HepG2 (cell line): Measurements from ENCODE around the gene CYP19A1. TPM values are rescaled to one million over a fixed set of nuclear protein-coding genes. Genes with fewer than 3 reads are reported as not detected.

Experiments
- ATF7-NPFF ChIP-seq: sonication (generic); formaldehyde crosslinking; IDR thresholded peaks from 2 replicates; pipeline ENCODE4 v1.8.1; 2023; ENCODE audit warnings: mild to moderate bottlenecking, low read depth, missing genetic modification reagents, moderate library complexity
- CSRNP2 ChIP-seq: sonication (generic); formaldehyde crosslinking; conservative IDR thresholded peaks from 2 replicates; pipeline ENCODE4 v1.8.0; 2022; ENCODE audit warnings: low read depth, missing genetic modification reagents
- FOXK1 ChIP-seq: sonication (generic); formaldehyde crosslinking; IDR thresholded peaks from 2 replicates; pipeline ENCODE4 v1.4.0; 2020; ENCODE audit warnings: low read depth, missing genetic modification reagents, borderline replicate concordance
- MZF1 ChIP-seq: sonication (generic); formaldehyde crosslinking; IDR thresholded peaks from 2 replicates; pipeline ENCODE4 v1.8.1; 2023; ENCODE audit warnings: mild to moderate bottlenecking, missing genetic modification reagents, borderline replicate concordance
- NFE2L2 ChIP-seq: fragments of 150-350 bp; IDR thresholded peaks from 2 replicates; pipeline ENCODE4 v1.6.1; 2014; ENCODE audit warnings: low read length
- PAX8 ChIP-seq: sonication (generic); formaldehyde crosslinking; IDR thresholded peaks from 2 replicates; pipeline ENCODE4 v1.8.0; 2022; ENCODE audit warnings: mild to moderate bottlenecking, missing genetic modification reagents, borderline replicate concordance
- PCBP1 ChIP-seq: fragments of 200-400 bp; formaldehyde crosslinking; IDR thresholded peaks from 2 replicates; pipeline ENCODE4 v1.6.1; 2017; ENCODE audit warnings: mild to moderate bottlenecking, low read depth, low read length, borderline replicate concordance
- REL ChIP-seq: sonication (generic); formaldehyde crosslinking; conservative IDR thresholded peaks from 2 replicates; pipeline ENCODE4 v1.8.0; 2022; ENCODE audit warnings: mild to moderate bottlenecking, missing genetic modification reagents, moderate library complexity
- RXRA ChIP-seq: sonication (generic); formaldehyde crosslinking; IDR thresholded peaks from 2 replicates; pipeline ENCODE4 v1.5.1; 2020; ENCODE audit warnings: missing genetic modification reagents
- SALL1 ChIP-seq: sonication (generic); formaldehyde crosslinking; IDR thresholded peaks from 2 replicates; pipeline ENCODE4 v1.8.0; 2022; ENCODE audit warnings: mild to moderate bottlenecking, missing genetic modification reagents
- SP1 ChIP-seq, 2 experiments: fragments of 450-650 bp in 1 of 2; sonication (generic) in 1 of 2; formaldehyde crosslinking in 1 of 2; IDR thresholded peaks; 2 replicates each; pipeline versions ENCODE4 v1.4.0 to v1.6.1; 2016 to 2020; ENCODE audit warnings: missing genetic modification reagents in 1 of 2
- THAP11 ChIP-seq: IDR thresholded peaks from 2 replicates; pipeline ENCODE4 v1.6.1; 2016; ENCODE audit warnings: missing biosample characterization, missing genetic modification reagents
- XBP1 ChIP-seq: sonication (generic); formaldehyde crosslinking; IDR thresholded peaks from 2 replicates; pipeline ENCODE4 v1.5.0; 2020; ENCODE audit warnings: missing genetic modification reagents
- ZBTB42 ChIP-seq: sonication (generic); formaldehyde crosslinking; IDR thresholded peaks from 2 replicates; pipeline ENCODE4 v1.5.0; 2020; ENCODE audit warnings: mild to moderate bottlenecking, missing genetic modification reagents
- ZC3H4 ChIP-seq: sonication (generic); formaldehyde crosslinking; IDR thresholded peaks from 2 replicates; pipeline ENCODE4 v1.4.0; 2020; ENCODE audit warnings: missing genetic modification reagents, borderline replicate concordance
- ZNF12 ChIP-seq: sonication (generic); formaldehyde crosslinking; IDR thresholded peaks from 2 replicates; pipeline ENCODE4 v1.5.0; 2020; ENCODE audit warnings: missing genetic modification reagents
- ZNF121 ChIP-seq: sonication (generic); formaldehyde crosslinking; IDR thresholded peaks from 2 replicates; pipeline ENCODE4 v1.5.0; 2020; ENCODE audit warnings: mild to moderate bottlenecking, missing genetic modification reagents
- ZNF30 ChIP-seq: sonication (generic); formaldehyde crosslinking; IDR thresholded peaks from 2 replicates; pipeline ENCODE4 v1.5.0; 2020; ENCODE audit warnings: mild to moderate bottlenecking, missing genetic modification reagents
- ZNF557 ChIP-seq: sonication (generic); formaldehyde crosslinking; IDR thresholded peaks from 2 replicates; pipeline ENCODE4 v1.4.0; 2020; ENCODE audit warnings: missing genetic modification reagents
- polyA plus RNA-seq, 8 experiments: library from polyadenylated mRNA; depleted of rRNA in 3 of 8; stranded (reverse) in 7 of 8; unstranded in 1 of 8; fragments of >200 nt; fragmentation: Illumina TruSeq in 4 of 8; extraction: Trizol in 4 of 8; gene quantifications; 2 replicates each; pipeline versions ENCODE4 v1.2.1 to v1.2.3, GENCODE V29; 2011 to 2016; ENCODE audit warnings: low read depth in 4 of 8, missing spikeins in 1 of 8, mixed read lengths in 1 of 8; ENCODE audit not compliant: insufficient read depth in 1 of 8
- total RNA-seq, 5 experiments: library from RNA; depleted of rRNA; stranded (reverse); fragments of >200 nt; fragmentation: Illumina TruSeq; extraction: Trizol; gene quantifications; 2 replicates each; pipeline ENCODE4 v1.2.3, GENCODE V29; 2016; ENCODE audit warnings: low read depth in 1 of 5
- TF ChIP-seq, protein P1 (sequence below): sonication (generic); formaldehyde crosslinking; IDR thresholded peaks from 2 replicates; pipeline ENCODE4 v1.8.0; 2022; ENCODE audit warnings: mild to moderate bottlenecking, missing genetic modification reagents, moderate library complexity
- TF ChIP-seq, protein P2 (sequence below): sonication (generic); formaldehyde crosslinking; IDR thresholded peaks from 2 replicates; pipeline ENCODE4 v1.5.0; 2020; ENCODE audit warnings: missing genetic modification reagents, mild to moderate bottlenecking, borderline replicate concordance
- TF ChIP-seq, protein P3 (sequence below): IDR thresholded peaks from 2 replicates; pipeline ENCODE4 v1.6.1; 2016; ENCODE audit warnings: low read depth
- TF ChIP-seq, protein P4 (sequence below): sonication (generic); formaldehyde crosslinking; IDR thresholded peaks from 2 replicates; pipeline ENCODE4 v1.8.0; 2022; ENCODE audit warnings: mild to moderate bottlenecking, missing genetic modification reagents

Gene CYP19A1
- total and polyA plus RNA-seq, 2 of the 13 experiments (the other 11 are each of a cell fraction or from before 2014, with no cell fraction given) = 10.9 to 23.0 TPM

DNA sequence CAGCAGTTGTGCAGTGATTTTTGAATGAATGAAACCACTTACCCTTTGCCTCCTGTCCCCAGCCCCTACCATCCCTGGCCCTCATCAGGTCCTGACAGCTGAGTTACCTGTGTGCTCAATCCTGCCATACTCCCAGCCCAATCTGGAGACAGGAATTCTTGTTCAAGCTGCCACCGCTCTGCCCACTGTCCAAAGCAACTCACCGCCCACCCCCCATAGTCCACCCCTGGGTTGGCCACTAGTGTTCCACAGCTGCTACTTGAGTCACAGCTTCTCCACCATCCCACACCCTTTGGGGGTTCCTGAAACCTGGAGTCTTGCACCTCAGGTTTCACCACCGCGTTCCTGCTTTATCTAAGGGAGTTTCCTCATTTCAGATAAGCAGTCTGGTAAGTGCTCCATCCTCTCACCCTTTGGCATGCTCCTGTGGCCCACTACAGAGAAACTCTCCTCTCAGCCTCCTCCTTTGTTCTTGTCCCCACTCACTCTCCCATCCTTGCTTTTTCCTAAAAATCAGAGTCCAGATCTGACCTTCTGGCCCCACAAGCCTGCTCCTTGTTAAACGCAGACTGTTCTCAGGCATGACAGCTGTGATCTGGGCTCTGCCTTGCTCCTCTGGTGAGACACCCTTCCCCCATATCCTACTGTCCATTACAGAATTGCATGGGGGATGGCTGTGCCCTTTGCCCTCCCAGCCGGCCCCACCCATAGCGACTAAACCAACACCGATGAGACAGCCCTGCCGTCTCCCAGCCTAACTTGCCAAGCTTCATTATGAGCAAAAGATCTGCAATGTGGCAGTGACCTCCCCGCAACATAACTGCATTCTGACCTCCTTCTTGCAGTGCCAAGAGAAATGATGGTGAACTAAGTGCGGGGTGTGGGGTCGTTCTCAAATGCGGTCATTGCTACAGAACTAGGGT, 50.0 kb downstream of the CYP19A1 start (continued):
- TF ChIP-seq, protein P1, sequence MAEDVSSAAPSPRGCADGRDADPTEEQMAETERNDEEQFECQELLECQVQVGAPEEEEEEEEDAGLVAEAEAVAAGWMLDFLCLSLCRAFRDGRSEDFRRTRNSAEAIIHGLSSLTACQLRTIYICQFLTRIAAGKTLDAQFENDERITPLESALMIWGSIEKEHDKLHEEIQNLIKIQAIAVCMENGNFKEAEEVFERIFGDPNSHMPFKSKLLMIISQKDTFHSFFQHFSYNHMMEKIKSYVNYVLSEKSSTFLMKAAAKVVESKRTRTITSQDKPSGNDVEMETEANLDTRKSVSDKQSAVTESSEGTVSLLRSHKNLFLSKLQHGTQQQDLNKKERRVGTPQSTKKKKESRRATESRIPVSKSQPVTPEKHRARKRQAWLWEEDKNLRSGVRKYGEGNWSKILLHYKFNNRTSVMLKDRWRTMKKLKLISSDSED = no peak
- TF ChIP-seq ZC3H4 = no peak
- no peak for TF ChIP-seq ZBTB42 (CRISPR knock-in tag)
- no peak for TF ChIP-seq THAP11 (CRISPR knock-in tag)
- no peak for TF ChIP-seq FOXK1 (CRISPR knock-in tag)
- TF ChIP-seq ATF7-NPFF (CRISPR knock-in tag) = no peak
- TF ChIP-seq ZNF12 (CRISPR knock-in tag) = no peak
- TF ChIP-seq, protein P2, sequence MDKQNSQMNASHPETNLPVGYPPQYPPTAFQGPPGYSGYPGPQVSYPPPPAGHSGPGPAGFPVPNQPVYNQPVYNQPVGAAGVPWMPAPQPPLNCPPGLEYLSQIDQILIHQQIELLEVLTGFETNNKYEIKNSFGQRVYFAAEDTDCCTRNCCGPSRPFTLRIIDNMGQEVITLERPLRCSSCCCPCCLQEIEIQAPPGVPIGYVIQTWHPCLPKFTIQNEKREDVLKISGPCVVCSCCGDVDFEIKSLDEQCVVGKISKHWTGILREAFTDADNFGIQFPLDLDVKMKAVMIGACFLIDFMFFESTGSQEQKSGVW (CRISPR knock-in tag) = no peak
- no peak for TF ChIP-seq MZF1 (CRISPR knock-in tag)
- no peak for TF ChIP-seq REL (CRISPR knock-in tag)
- peak; percentile 88 for TF ChIP-seq ZNF121
- TF ChIP-seq PAX8 = no peak
- no peak for TF ChIP-seq NFE2L2
- TF ChIP-seq XBP1 (CRISPR knock-in tag) = no peak
- TF ChIP-seq, protein P3, sequence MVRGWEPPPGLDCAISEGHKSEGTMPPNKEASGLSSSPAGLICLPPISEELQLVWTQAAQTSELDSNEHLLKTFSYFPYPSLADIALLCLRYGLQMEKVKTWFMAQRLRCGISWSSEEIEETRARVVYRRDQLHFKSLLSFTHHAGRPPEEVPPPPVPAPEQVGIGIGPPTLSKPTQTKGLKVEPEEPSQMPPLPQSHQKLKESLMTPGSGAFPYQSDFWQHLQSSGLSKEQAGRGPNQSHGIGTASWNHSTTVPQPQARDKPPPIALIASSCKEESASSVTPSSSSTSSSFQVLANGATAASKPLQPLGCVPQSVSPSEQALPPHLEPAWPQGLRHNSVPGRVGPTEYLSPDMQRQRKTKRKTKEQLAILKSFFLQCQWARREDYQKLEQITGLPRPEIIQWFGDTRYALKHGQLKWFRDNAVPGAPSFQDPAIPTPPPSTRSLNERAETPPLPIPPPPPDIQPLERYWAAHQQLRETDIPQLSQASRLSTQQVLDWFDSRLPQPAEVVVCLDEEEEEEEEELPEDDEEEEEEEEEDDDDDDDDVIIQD (CRISPR knock-in tag) = 0 out of 2 replicates have a peak, but pooled peaks have one; percentile 14
- no peak for TF ChIP-seq ZNF557 (CRISPR knock-in tag)
- TF ChIP-seq CSRNP2 (CRISPR knock-in tag) = no peak
- TF ChIP-seq SALL1 (CRISPR knock-in tag) = peak; percentile 60; the same call in 1 of the 2 replicates
- no peak for TF ChIP-seq PCBP1
- TF ChIP-seq RXRA = peak; percentile 51; the same call in 1 of the 2 replicates
- TF ChIP-seq, protein P4, sequence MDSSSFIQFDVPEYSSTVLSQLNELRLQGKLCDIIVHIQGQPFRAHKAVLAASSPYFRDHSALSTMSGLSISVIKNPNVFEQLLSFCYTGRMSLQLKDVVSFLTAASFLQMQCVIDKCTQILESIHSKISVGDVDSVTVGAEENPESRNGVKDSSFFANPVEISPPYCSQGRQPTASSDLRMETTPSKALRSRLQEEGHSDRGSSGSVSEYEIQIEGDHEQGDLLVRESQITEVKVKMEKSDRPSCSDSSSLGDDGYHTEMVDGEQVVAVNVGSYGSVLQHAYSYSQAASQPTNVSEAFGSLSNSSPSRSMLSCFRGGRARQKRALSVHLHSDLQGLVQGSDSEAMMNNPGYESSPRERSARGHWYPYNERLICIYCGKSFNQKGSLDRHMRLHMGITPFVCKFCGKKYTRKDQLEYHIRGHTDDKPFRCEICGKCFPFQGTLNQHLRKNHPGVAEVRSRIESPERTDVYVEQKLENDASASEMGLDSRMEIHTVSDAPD (CRISPR knock-in tag) = no peak
- TF ChIP-seq SP1 (IDR thresholded peaks at IDR 0.05) = no peak
- peak; percentile 25; the same call in 1 of the 2 replicates for TF ChIP-seq SP1 (CRISPR knock-in tag; IDR thresholded peaks at IDR 0.05)
- no peak for TF ChIP-seq ZNF30 (CRISPR knock-in tag)
